Measurements from ENCODE around the gene RASGRP1.

The RASGRP1 gene

GRCh38 chr15:38535491-38536200, 29.0 kb downstream of the RASGRP1 start:
- DNase-seq (ENCODE audit: low read depth): no peak

- no peak for DNase-seq (ENCODE audit: low read depth)
These were observed 29.9 kb downstream of the RASGRP1 start for GRCh38 chr15:38534691-38535090.

- DNase-seq (ENCODE audit: low read depth): no peak
These were observed 30.7 kb downstream of the RASGRP1 start for GRCh38 chr15:38533926-38534325.

GRCh38 chr15:38533416-38533915, 31.1 kb downstream of the RASGRP1 start:
- no peak for DNase-seq (ENCODE audit: low read depth)

GRCh38 chr15:38532728-38533127, 31.9 kb downstream of the RASGRP1 start:
- no peak for DNase-seq (ENCODE audit: low read depth)

GRCh38 chr15:38531509-38531908, 33.1 kb downstream of the RASGRP1 start:
- peak; percentile 20 for DNase-seq (ENCODE audit: low read depth)

GRCh38 chr15:38530113-38530512, 34.5 kb downstream of the RASGRP1 start:
- DNase-seq (ENCODE audit: low read depth): no peak

GRCh38 chr15:38528294-38528693, 36.3 kb downstream of the RASGRP1 start:
- no peak for DNase-seq (ENCODE audit: low read depth)

- no peak for DNase-seq (ENCODE audit: low read depth)
These were observed 38.5 kb downstream of the RASGRP1 start for GRCh38 chr15:38526158-38526557.

- DNase-seq (ENCODE audit: low read depth): no peak
These were observed 39.1 kb downstream of the RASGRP1 start for GRCh38 chr15:38525489-38525888.

GRCh38 chr15:38524156-38524555, 40.5 kb downstream of the RASGRP1 start:
- DNase-seq (ENCODE audit: low read depth): no peak

GRCh38 chr15:38522922-38523321, 41.7 kb downstream of the RASGRP1 start:
- no peak for DNase-seq (ENCODE audit: low read depth)

GRCh38 chr15:38521316-38521715, 43.3 kb downstream of the RASGRP1 start:
- DNase-seq (ENCODE audit: low read depth): no peak

- DNase-seq (ENCODE audit: low read depth): no peak
These were observed 44.6 kb downstream of the RASGRP1 start for GRCh38 chr15:38520035-38520434.

GRCh38 chr15:38518084-38518483, 46.5 kb downstream of the RASGRP1 start:
- DNase-seq (ENCODE audit: low read depth): no peak

- DNase-seq (ENCODE audit: low read depth): no peak
These were observed 47.2 kb downstream of the RASGRP1 start for GRCh38 chr15:38517312-38517975.

- DNase-seq (ENCODE audit: low read depth): no peak
These were observed 48.0 kb downstream of the RASGRP1 start for GRCh38 chr15:38516626-38517025.

GRCh38 chr15:38514601-38515000, 50.0 kb downstream of the RASGRP1 start:
- DNase-seq (ENCODE audit: low read depth): no peak

- no peak for DNase-seq (ENCODE audit: low read depth)
These were observed 51.7 kb downstream of the RASGRP1 start for GRCh38 chr15:38512901-38513300.

GRCh38 chr15:38509152-38509551, 55.5 kb downstream of the RASGRP1 start:
- no peak for DNase-seq (ENCODE audit: low read depth)

- no peak for DNase-seq (ENCODE audit: low read depth)
These were observed 56.0 kb downstream of the RASGRP1 start for GRCh38 chr15:38508647-38509046.

GRCh38 chr15:38507570-38507969, 57.0 kb downstream of the RASGRP1 start:
- no peak for DNase-seq (ENCODE audit: low read depth)

- DNase-seq (ENCODE audit: low read depth): no peak
These were observed 57.6 kb downstream of the RASGRP1 start for GRCh38 chr15:38506997-38507396.
